HL-60/S4 (cell line): Measurements from ENCODE around the gene CYP4A22.

ENCODE experiments used
- in situ Hi-C: fragments of 300-500 bp; cut with MboI; formaldehyde crosslinking; loops from 2 replicates; pipeline ENCODE4 v1.14.3; 2022; ENCODE audit warnings: low sequenced_read_pairs

The CYP4A22 gene

DNA sequence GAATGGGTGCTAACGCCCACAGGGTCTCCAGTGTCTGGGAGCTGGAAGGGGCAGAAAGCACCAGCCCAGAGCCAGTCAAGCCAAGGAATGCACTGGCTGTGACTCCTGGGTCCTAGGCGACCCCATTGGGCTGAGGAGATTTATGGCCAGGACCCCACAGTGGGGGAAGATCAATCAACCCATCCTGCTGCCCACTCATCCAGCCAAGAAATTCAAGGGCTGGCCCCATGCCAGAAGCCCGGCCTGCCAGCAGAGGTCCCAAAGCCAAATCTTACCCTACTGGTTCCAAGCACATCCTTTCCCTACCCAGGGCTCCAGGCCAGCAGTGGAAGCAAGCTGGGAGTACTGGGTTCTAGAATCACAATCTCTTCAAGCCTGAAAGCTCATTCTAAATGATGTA, 59.4 kb downstream of the CYP4A22 start:
- in situ Hi-C loops: loop anchor here (25.0 kb wide), 1 partner anchor 516 kb away; no protein-coding TSS in a partner anchor

DNA sequence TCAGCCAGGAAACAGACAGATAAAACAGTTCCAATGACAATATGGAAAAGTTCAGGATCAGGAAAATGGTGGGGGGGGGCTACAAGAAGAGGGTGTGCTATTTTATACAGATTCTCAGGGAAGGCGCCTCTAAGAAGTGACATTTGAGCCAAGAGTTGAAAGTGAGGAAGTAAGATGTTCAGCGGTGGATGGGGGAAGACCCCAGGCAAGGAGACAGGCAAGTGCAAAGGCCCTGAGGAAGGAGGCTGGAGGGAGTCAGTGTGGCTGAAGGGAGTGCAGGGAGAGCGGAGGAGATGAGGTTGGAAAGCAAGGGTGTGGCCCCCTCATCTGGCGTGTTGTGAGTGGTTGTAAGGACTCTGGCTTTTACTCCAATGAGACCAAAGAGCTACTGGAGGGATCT, 61.0 kb downstream of the CYP4A22 start:
- in situ Hi-C loops: loop anchor here (25.0 kb wide), 1 partner anchor 514 kb away; no protein-coding TSS in a partner anchor
